T-helper 22 cell (primary cell): ENCODE measurements around the gene STARD10.
"Not testable (repeated sequence)": the region's sequence is repeated elsewhere in the genome, so short reads cannot be mapped to it uniquely, and the experiment has no call there.

Experiments
- DNase-seq: peaks from one replicate; pipeline ENCODE4 v3.0.0-alpha.2; 2020; ENCODE audit warnings: low read depth

STARD10 gene

GRCh38 chr11:72793425-72794367, at the start of gene STARD10:
Gene STARD10 (minus strand): TSS chr11:72794047. CDS start chr11:72781181, 12,866 bp downstream.
- DNase-seq, result peak; percentile 85

GRCh38 chr11:72842653-72843330, 48.9 kb upstream of the STARD10 start:
- no peak for DNase-seq

GRCh38 chr11:72842126-72842525, 48.3 kb upstream of the STARD10 start:
- no peak for DNase-seq

GRCh38 chr11:72841397-72841796, 47.5 kb upstream of the STARD10 start:
- no peak for DNase-seq

- no peak for DNase-seq
Observed at GRCh38 chr11:72840780-72841179, 46.9 kb upstream of the STARD10 start.

GRCh38 chr11:72838691-72839305, 45.0 kb upstream of the STARD10 start:
- no peak for DNase-seq

GRCh38 chr11:72836111-72836510, 42.3 kb upstream of the STARD10 start:
- DNase-seq, result no peak

GRCh38 chr11:72834905-72835304, 41.1 kb upstream of the STARD10 start:
- DNase-seq, result no peak

- DNase-seq, result no peak
Observed at GRCh38 chr11:72833811-72834493, 40.1 kb upstream of the STARD10 start.

- no peak for DNase-seq
Observed at GRCh38 chr11:72833083-72833733, 39.4 kb upstream of the STARD10 start.

GRCh38 chr11:72832301-72833082, 38.6 kb upstream of the STARD10 start:
- no peak for DNase-seq

- DNase-seq, result no peak
Observed at GRCh38 chr11:72831521-72832300, 37.9 kb upstream of the STARD10 start.

- no peak for DNase-seq
Observed at GRCh38 chr11:72829884-72830533, 36.2 kb upstream of the STARD10 start.

- DNase-seq, result no peak
Observed at GRCh38 chr11:72829178-72829577, 35.3 kb upstream of the STARD10 start.

- no peak for DNase-seq
Observed at GRCh38 chr11:72828692-72829101, 34.9 kb upstream of the STARD10 start.

- no peak for DNase-seq
Observed at GRCh38 chr11:72828081-72828567, 34.3 kb upstream of the STARD10 start.

GRCh38 chr11:72827656-72828055, 33.8 kb upstream of the STARD10 start:
- DNase-seq, result not testable (repeated sequence)

- no peak for DNase-seq
Observed at GRCh38 chr11:72826942-72827480, 33.2 kb upstream of the STARD10 start.
